Nucleus accumbens (tissue), 56 donors: ENCODE measurements around the gene NKX2-1.
"Not testable (repeated sequence)": the region's sequence is repeated elsewhere in the genome, so short reads cannot be mapped to it uniquely, and the experiment has no call there.

Experiments
- DNase-seq, 56 donors: peaks; one replicate each; lab custom pipeline; 2025; lab: John Stamatoyannopoulos, UW

NKX2-1 gene

GRCh38 chr14:36519431-36520321 lies at the start of gene NKX2-1:
NKX2-1 (minus strand) TSS chr14:36520232; CDS start chr14:36520129, 103 bp downstream.
- DNase-seq, result peak in 1 of 56 donors; percentile 49

- DNase-seq, result peak in 11 of 56 donors; percentile 4 to 67 (median 25)
These were observed 36.9 kb upstream of the NKX2-1 start for GRCh38 chr14:36556811-36557433.

- no peak for DNase-seq
These were observed 36.1 kb upstream of the NKX2-1 start for GRCh38 chr14:36555998-36556743.

GRCh38 chr14:36553656-36554260 lies 33.7 kb upstream of the NKX2-1 start:
- peak in 1 of 56 donors; percentile 9 for DNase-seq

GRCh38 chr14:36550899-36551298 lies 30.9 kb upstream of the NKX2-1 start:
- no peak for DNase-seq

- not testable (repeated sequence) for DNase-seq
These were observed 24.2 kb upstream of the NKX2-1 start for GRCh38 chr14:36544280-36544679.

GRCh38 chr14:36538051-36538450 lies 18.0 kb upstream of the NKX2-1 start:
- DNase-seq, result no peak

GRCh38 chr14:36529062-36529461 lies 9.0 kb upstream of the NKX2-1 start:
- DNase-seq, result no peak

- DNase-seq, result no peak
These were observed 5.7 kb upstream of the NKX2-1 start for GRCh38 chr14:36525746-36526099.

- DNase-seq, result peak in 3 of 56 donors; percentile 10 to 49 (median 17)
These were observed 5.1 kb upstream of the NKX2-1 start for GRCh38 chr14:36524874-36525745.

- DNase-seq, result no peak
These were observed 4.3 kb upstream of the NKX2-1 start for GRCh38 chr14:36524220-36524837.

- DNase-seq, result no peak
These were observed 3.1 kb upstream of the NKX2-1 start for GRCh38 chr14:36522972-36523715.

- DNase-seq, result no peak
These were observed 2.4 kb upstream of the NKX2-1 start for GRCh38 chr14:36522347-36522971.

- DNase-seq, result no peak
These were observed 1.7 kb upstream of the NKX2-1 start for GRCh38 chr14:36521598-36522345.

GRCh38 chr14:36520601-36521525 lies 831 bp upstream of the NKX2-1 start:
- peak in 2 of 56 donors; percentile 23 to 43 for DNase-seq
